Esophagus squamous epithelium (tissue), 5 donors: Measurements from ENCODE around the gene PAPSS2. TPM values are rescaled to one million over a fixed set of nuclear protein-coding genes. Genes with fewer than 3 reads are reported as not detected.
"Not testable (repeated sequence)": the region's sequence is repeated elsewhere in the genome, so short reads cannot be mapped to it uniquely, and the experiment has no call there.

Source experiments
- DNase-seq: peaks from one replicate; lab custom pipeline; 2025; lab: John Stamatoyannopoulos, UW
- H3K27ac ChIP-seq, 4 donors: fragments of 200-600 bp; sonication (generic); one replicate each; pipeline ENCODE4 v1.5.1; 2016 to 2019; ENCODE audit warnings: mild to moderate bottlenecking in 1 of 4
- H3K27me3 ChIP-seq, 4 donors: fragments of 200-600 bp; sonication (generic); 1 replicate in 3 of 4; 2 replicates in 1 of 4; pipeline versions ENCODE4 v1.5.1 to v1.6.0; 2017 to 2021; ENCODE audit warnings: antibody characterized with exemption in 1 of 4
- H3K36me3 ChIP-seq, 3 donors: fragments of 200-600 bp; sonication (generic); one replicate each; pipeline ENCODE4 v1.5.1; 2016 to 2019
- H3K4me1 ChIP-seq, 3 donors: fragments of 200-600 bp; sonication (generic); one replicate each; pipeline ENCODE4 v1.5.1; 2017 to 2019
- H3K4me3 ChIP-seq, 4 donors: fragments of 200-600 bp; sonication (generic); 1 replicate in 3 of 4; 2 replicates in 1 of 4; pipeline ENCODE4 v1.5.1; 2016 to 2019; ENCODE audit warnings: mild to moderate bottlenecking in 2 of 4, moderate library complexity in 1 of 4
- H3K9me3 ChIP-seq, 3 donors: fragments of 200-600 bp; sonication (generic); one replicate each; pipeline ENCODE4 v1.5.1; 2016 to 2019
- POLR2A ChIP-seq, 4 donors: fragments of 450-650 bp; IDR thresholded peaks; one replicate each; pipeline ENCODE4 v1.6.1; 2017; ENCODE audit warnings: antibody characterized with exemption in 4 of 4, mild to moderate bottlenecking in 4 of 4, moderate library complexity in 3 of 4
- WGBS, 2 donors: methylation state at CpG; one replicate each; pipeline ENCODE4 v1.1.5; 2018; 5-methylcytosine and 5-hydroxymethylcytosine counted together
- intact Hi-C: fragments of 100-400 bp; cut with DNase I; formaldehyde crosslinking; loops from one replicate; pipeline ENCODE4 v1.15.0; 2022
- total RNA-seq, 4 donors: library from RNA; depleted of rRNA; stranded (reverse); fragments of >200 nt; gene quantifications; one replicate each; pipeline ENCODE4 v1.1.0, GENCODE V29; 2016
- TF ChIP-seq, protein P1 (sequence below), 6 experiments: fragments of 450-650 bp in 4 of 6; fragments of 200-600 bp in 2 of 6; sonication (generic) in 2 of 6; IDR thresholded peaks; one replicate each; pipeline ENCODE4 v1.5.1; 2016 to 2019; ENCODE audit warnings: antibody characterized with exemption in 6 of 6, mild to moderate bottlenecking in 4 of 6, moderate library complexity in 4 of 6
- donor health status: DM: yes; HTN: yes; CAD: no.

PAPSS2 gene
- 10 to 100 TPM in 3 of 4 donors, 1 to 10 TPM in 1; 1.8 to 13.3 (median 11.0) TPM for total RNA-seq

DNA sequence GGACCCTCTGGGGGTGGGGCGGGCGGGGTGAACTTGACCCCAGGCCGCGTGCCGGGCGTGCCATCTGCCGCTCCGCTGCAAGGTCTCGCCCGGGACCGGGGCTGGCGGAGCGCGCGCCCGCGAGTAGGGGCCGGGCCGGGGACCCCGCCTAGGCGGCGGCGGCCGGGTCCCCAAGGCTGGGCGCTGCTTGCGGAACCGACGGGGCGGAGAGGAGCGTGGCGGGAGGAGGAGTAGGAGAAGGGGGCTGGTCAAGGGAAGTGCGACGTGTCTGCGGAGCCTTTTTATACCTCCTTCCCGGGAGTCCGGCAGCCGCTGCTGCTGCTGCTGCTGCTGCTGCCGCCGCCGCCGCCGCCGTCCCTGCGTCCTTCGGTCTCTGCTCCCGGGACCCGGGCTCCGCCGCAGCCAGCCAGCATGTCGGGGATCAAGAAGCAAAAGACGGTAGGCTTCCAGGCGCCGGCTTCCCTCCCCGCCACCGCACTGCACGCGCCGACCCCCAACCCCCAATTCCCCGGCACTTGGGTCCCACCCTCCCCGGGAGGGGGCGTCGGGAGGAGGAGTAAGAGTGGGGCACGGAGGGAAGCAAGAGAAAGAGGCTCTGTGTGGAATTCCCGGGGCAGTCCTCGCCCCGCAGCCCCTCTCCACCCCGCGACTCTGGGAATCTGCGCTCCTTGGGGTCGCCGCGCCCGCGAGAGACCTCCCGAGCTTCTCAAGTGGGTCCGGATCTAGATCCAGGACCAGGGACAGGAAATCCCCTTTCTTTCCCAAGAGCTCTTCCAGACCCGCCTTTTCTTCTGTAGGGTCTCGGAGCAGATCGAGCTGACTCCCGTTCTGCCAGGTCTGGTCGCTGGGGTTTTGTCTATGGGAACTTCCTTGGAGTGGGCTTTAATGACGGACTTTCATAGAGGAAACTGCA is at the start of gene PAPSS2:
Gene PAPSS2 (plus strand): TSS at position 308 of the 913 bp plus-strand sequence. CDS start 104 bp downstream, at position 412.
- 2% methylated on average over 12 of the region's 82 CpGs; no CpG with 5 or more reads in 1 of the 2 donors for WGBS, 2 donors
- no peaks in the 10 kb centered on the region for H3K9me3 ChIP-seq
- no peaks in the 10 kb centered on the region for H3K36me3 ChIP-seq
- H3K4me1 ChIP-seq, result peaks cover 11 to 43% (median 14%) of the 10 kb centered on the region in 3 donors
- TF ChIP-seq, protein P1, sequence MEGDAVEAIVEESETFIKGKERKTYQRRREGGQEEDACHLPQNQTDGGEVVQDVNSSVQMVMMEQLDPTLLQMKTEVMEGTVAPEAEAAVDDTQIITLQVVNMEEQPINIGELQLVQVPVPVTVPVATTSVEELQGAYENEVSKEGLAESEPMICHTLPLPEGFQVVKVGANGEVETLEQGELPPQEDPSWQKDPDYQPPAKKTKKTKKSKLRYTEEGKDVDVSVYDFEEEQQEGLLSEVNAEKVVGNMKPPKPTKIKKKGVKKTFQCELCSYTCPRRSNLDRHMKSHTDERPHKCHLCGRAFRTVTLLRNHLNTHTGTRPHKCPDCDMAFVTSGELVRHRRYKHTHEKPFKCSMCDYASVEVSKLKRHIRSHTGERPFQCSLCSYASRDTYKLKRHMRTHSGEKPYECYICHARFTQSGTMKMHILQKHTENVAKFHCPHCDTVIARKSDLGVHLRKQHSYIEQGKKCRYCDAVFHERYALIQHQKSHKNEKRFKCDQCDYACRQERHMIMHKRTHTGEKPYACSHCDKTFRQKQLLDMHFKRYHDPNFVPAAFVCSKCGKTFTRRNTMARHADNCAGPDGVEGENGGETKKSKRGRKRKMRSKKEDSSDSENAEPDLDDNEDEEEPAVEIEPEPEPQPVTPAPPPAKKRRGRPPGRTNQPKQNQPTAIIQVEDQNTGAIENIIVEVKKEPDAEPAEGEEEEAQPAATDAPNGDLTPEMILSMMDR (IDR thresholded peaks at IDR 0.05), result no peak
- peak in 2 of 4 donors; percentile 26 to 49 for TF ChIP-seq POLR2A (IDR thresholded peaks at IDR 0.05)
- H3K27ac ChIP-seq, result peak within 1 kb of the TSS; percentile 65 to 86 (median 80)
- peaks cover 0 to 21% (median 3%) of the 10 kb centered on the region in 4 donors for H3K27me3 ChIP-seq
- DNase-seq, result no peak
- intact Hi-C loops, result loop anchor here (10.0 kb wide), 2 partner anchors 115 to 125 kb away; no protein-coding TSS in a partner anchor
- peak within 1 kb of the TSS; percentile 59 to 88 (median 75) for H3K4me3 ChIP-seq

DNA sequence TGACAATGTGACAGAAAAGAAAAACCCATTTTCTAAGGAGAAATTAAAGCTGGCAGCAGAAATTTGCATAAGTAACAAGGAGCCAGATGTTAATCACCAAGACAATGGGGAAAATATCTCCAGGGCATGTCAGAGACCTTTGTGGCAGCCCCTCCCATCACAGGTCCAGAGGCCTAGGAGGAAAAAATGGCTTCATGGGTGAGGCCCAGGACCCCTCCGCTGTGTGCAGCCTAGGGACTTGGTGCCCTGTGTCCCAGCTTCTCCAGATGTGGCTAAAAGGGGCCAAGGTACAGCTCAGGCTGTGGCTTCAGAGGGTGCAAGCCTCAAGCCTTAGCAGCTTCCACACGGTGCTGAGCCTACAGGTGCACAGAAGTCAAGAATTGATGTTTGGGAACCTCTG is 48.3 kb upstream of the PAPSS2 start:
- H3K27me3 ChIP-seq, H3K27ac ChIP-seq, H3K4me1 ChIP-seq, DNase-seq, intact Hi-C loops, H3K4me3 ChIP-seq, H3K36me3 ChIP-seq, H3K9me3 ChIP-seq: not testable (repeated sequence)
- WGBS, 2 donors, result 87% methylated on average over 2 of the region's 2 CpGs; no CpG with 5 or more reads in 1 of the 2 donors

DNA sequence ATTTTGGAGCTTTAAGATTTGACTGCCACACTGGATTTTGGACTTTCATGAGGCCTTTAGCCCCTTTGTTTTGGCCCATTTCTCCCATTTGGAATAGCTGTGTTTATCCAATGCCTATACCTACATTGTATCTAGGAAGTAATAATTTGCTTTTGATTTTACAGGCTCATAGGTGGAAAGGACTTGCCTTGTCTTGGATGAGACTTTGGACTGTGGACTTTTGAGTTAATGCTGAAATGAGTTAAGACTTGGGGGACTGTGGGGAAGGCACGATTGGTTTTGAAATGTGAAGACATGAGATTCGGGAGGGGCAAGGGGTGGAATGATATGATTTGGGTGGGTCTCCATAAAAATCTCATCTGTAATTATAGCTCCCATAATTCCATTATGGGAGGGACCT is 47.6 kb upstream of the PAPSS2 start:
- Histone ChIP-seq H3K4me1 (no peaks in the 10 kb centered on the region), H3K27ac (no peak overlapping the region), H3K36me3 (no peaks in the 10 kb centered on the region), H3K9me3 (peaks cover 0 to 5% (median 0%) of the 10 kb centered on the region in 3 donors), H3K4me3 (no peak overlapping the region), H3K27me3 (peaks cover 0 to 3% (median 0%) of the 10 kb centered on the region in 4 donors)
- no peak for TF ChIP-seq POLR2A (IDR thresholded peaks at IDR 0.05)
- TF ChIP-seq, protein P1 (IDR thresholded peaks at IDR 0.05), result no peak
- 88 to 93% methylated on average over 2 of the region's 2 CpGs for WGBS, 2 donors
- intact Hi-C loops, result no loop called here
- no peak for DNase-seq

DNA sequence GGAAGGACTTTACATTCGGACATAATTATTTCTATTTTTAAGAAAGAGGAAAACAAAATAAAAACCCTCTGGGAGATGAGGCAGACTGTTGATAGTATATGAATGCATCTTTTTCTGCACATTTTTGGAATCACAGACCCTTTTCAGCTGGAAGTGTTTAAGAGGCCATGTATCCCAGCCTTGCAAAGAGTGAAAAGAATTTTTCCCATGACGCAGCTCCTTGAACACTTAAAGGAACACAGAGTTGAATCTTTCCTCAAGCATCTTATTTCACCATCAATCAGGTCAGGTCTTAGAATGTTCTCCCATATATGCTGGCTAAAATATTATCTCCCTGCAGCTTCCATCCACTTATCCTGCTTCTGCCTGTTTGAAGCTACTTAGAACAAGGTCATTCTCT is 45.9 kb upstream of the PAPSS2 start:
- DNase-seq, result no peak

DNA sequence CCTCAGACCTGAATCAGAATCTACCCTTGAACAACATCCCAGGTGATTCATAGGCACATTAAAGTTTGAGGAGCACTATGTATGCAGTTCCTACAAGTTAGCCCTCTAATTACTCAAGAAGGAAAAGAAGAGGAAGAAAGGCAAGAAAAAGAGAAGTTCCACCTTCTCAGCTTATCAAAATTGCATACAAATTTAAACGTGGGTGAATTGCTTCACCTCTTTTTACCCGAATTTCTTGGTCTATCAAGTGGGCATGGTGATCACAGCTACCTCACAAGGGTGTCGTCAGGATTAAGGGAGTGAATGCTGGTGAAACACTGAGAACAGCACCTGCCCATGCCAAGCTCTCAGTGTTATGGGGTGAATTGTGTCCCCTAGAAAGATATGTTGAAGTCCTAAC is 43.8 kb upstream of the PAPSS2 start:
- Histone ChIP-seq H3K9me3 (peaks cover 0 to 5% (median 0%) of the 10 kb centered on the region in 3 donors), H3K4me3 (no peak overlapping the region), H3K4me1 (peaks cover 0 to 5% (median 0%) of the 10 kb centered on the region in 3 donors), H3K27ac (no peak overlapping the region), H3K36me3 (no peaks in the 10 kb centered on the region), H3K27me3 (peaks cover 0 to 17% (median 0%) of the 10 kb centered on the region in 4 donors)
- no peak for DNase-seq
- 57 to 69% methylated on average over 3 of the region's 3 CpGs for WGBS, 2 donors
- TF ChIP-seq, protein P1 (IDR thresholded peaks at IDR 0.05), result no peak
- TF ChIP-seq POLR2A (IDR thresholded peaks at IDR 0.05), result no peak
- intact Hi-C loops, result no loop called here

More for the DNA sequence above, 45.9 kb upstream of the PAPSS2 start:
- H3K27me3 ChIP-seq, result peaks cover 0 to 13% (median 0%) of the 10 kb centered on the region in 4 donors
- H3K27ac ChIP-seq, result no peak overlapping the region
- intact Hi-C loops, result no loop called here
- H3K4me3 ChIP-seq, result no peak overlapping the region
- TF ChIP-seq, protein P1 (IDR thresholded peaks at IDR 0.05), result no peak
- no peak for TF ChIP-seq POLR2A (IDR thresholded peaks at IDR 0.05)
- peaks cover 0 to 3% (median 0%) of the 10 kb centered on the region in 3 donors for H3K4me1 ChIP-seq
- H3K36me3 ChIP-seq, result no peaks in the 10 kb centered on the region
- 68 to 81% methylated on average over 2 of the region's 2 CpGs for WGBS, 2 donors
- H3K9me3 ChIP-seq, result peaks cover 0 to 5% (median 0%) of the 10 kb centered on the region in 3 donors
